Transverse colon (tissue), 4 donors: ENCODE measurements around the gene RBM20. TPM values are rescaled to one million over a fixed set of nuclear protein-coding genes. Genes with fewer than 3 reads are reported as not detected.
"Not testable (repeated sequence)": the region's sequence is repeated elsewhere in the genome, so short reads cannot be mapped to it uniquely, and the experiment has no call there.

Experiments used
- DNase-seq: peaks from one replicate; pipeline ENCODE4 v3.0.0-alpha.2; 2019
- H3K27ac ChIP-seq, 4 donors: fragments of 200-600 bp; sonication (generic); 2 replicates each; pipeline ENCODE4 v1.5.1; 2016 to 2018; ENCODE audit warnings: inconsistent platforms in 4 of 4
- H3K27me3 ChIP-seq: fragments of 200-600 bp; sonication (generic); 2 replicates; pipeline ENCODE4 v1.5.1; 2017; ENCODE audit warnings: inconsistent platforms
- H3K36me3 ChIP-seq, 4 donors: fragments of 200-600 bp; sonication (generic); 2 replicates each; pipeline ENCODE4 v1.5.1; 2017 to 2019; ENCODE audit warnings: inconsistent platforms in 4 of 4
- H3K4me1 ChIP-seq, 4 donors: fragments of 200-600 bp; sonication (generic); 2 replicates each; pipeline ENCODE4 v1.5.1; 2017 to 2020; ENCODE audit warnings: inconsistent platforms in 4 of 4
- H3K4me3 ChIP-seq, 4 donors: fragments of 200-600 bp; sonication (generic); 1 replicate in 1 of 4; 2 replicates in 3 of 4; pipeline versions ENCODE4 v1.5.1 to v1.6.1; 2017 to 2019; ENCODE audit warnings: inconsistent platforms in 4 of 4
- H3K9me3 ChIP-seq, 2 donors: fragments of 200-600 bp; sonication (generic); 2 replicates each; pipeline ENCODE4 v1.5.1; 2017 to 2019; ENCODE audit warnings: inconsistent platforms in 2 of 2
- EP300 ChIP-seq: sonication (generic); formaldehyde crosslinking; IDR thresholded peaks from one replicate; pipeline ENCODE4 v1.6.1; 2017; ENCODE audit warnings: antibody characterized with exemption, low read depth
- POLR2A ChIP-seq: fragments of 450-650 bp; IDR thresholded peaks from one replicate; pipeline ENCODE4 v1.6.1; 2016; ENCODE audit warnings: antibody characterized with exemption, mild to moderate bottlenecking, moderate library complexity
- POLR2AphosphoS5 ChIP-seq, 3 donors: sonication (generic); formaldehyde crosslinking; IDR thresholded peaks; one replicate each; pipeline ENCODE4 v1.6.1; 2016; ENCODE audit warnings: antibody characterized with exemption in 3 of 3
- WGBS, 2 donors: methylation state at CpG; one replicate each; pipeline ENCODE4 v1.1.5; 2018; ENCODE audit warnings: low coverage in 1 of 2; 5-methylcytosine and 5-hydroxymethylcytosine counted together
- in situ Hi-C, 4 donors: fragments of 200-750 bp; cut with MboI; loops; one replicate each; pipeline versions ENCODE4 v1.15.0 to v1.15.1; 2017; ENCODE audit warnings: low sequenced_read_pairs in 3 of 4, low pct_ligation_motif_present in 1 of 4, low pct_unique_long_range_greater_than_20kb in 1 of 4
- intact Hi-C: fragments of 100-400 bp; cut with DNase I; formaldehyde crosslinking; loops from one replicate; pipeline ENCODE4 v1.15.1; 2023; ENCODE audit warnings: low total_unique reads
- total RNA-seq, 4 donors: library from RNA; depleted of rRNA; stranded (reverse); fragments of >200 nt; gene quantifications; one replicate each; pipeline ENCODE4 v1.1.0, GENCODE V29; 2016
- TF ChIP-seq, protein P1 (sequence below), 5 experiments: fragments of 200-600 bp in 3 of 5; fragments of 450-650 bp in 2 of 5; sonication (generic) in 3 of 5; IDR thresholded peaks; 1 replicate in 2 of 5; 2 replicates in 3 of 5; pipeline ENCODE4 v1.5.1; 2016 to 2017; ENCODE audit warnings: antibody characterized with exemption in 5 of 5, inconsistent platforms in 3 of 5, mild to moderate bottlenecking in 2 of 5, moderate library complexity in 1 of 5

RBM20 gene
- total RNA-seq, 4 donors from 2014 or later = 1.2 to 10.5 (median 2.9) TPM

DNA sequence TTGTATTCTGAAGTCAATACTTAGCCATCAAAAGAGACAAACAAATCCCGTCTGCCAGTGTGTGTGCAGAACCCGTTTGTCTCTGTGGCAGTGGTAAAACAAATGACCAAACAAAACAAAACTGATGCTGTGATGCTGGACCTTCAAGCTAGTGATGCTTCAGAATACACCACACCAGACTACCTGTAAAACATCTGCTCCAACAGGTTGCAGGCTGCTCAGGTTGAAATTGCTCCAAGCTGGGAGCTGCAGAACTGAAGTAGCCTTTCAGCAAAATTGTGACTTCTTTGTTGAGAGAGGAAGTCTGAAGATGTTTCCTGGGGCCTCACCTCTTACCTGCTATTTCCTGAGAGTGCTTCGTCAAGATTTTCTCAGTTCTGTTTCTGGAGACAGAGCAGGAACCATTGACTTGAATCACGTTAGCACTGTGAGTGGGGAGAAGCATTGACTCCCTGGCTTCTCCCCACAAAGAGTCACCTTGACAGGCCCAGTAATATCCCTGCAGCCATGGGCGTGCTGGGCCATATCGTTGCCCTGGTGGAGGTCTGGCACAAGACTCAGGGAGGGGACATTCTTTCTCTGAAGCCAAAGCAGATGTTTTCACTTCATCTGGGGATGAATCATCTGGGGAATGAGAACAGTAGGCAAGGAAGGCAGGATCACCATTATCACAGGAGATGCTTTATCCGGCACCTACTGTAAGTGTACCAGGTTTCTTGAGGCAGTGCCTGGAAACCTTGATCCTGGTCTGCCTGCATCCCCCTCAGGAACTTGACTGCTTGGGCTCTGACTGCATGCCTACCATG lies 80.2 kb downstream of the RBM20 start:
- DNase-seq = no peak
- TF ChIP-seq POLR2A (no peak), EP300 (no peak), POLR2AphosphoS5 (IDR thresholded peaks at IDR 0.05) (no peak)
- TF ChIP-seq, protein P1, sequence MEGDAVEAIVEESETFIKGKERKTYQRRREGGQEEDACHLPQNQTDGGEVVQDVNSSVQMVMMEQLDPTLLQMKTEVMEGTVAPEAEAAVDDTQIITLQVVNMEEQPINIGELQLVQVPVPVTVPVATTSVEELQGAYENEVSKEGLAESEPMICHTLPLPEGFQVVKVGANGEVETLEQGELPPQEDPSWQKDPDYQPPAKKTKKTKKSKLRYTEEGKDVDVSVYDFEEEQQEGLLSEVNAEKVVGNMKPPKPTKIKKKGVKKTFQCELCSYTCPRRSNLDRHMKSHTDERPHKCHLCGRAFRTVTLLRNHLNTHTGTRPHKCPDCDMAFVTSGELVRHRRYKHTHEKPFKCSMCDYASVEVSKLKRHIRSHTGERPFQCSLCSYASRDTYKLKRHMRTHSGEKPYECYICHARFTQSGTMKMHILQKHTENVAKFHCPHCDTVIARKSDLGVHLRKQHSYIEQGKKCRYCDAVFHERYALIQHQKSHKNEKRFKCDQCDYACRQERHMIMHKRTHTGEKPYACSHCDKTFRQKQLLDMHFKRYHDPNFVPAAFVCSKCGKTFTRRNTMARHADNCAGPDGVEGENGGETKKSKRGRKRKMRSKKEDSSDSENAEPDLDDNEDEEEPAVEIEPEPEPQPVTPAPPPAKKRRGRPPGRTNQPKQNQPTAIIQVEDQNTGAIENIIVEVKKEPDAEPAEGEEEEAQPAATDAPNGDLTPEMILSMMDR (IDR thresholded peaks at IDR 0.05) = no peak
- Histone ChIP-seq H3K4me3 (no peak overlapping the region), H3K27ac (no peak overlapping the region), H3K4me1 (peaks cover 0 to 5% (median 0%) of the 10 kb centered on the region in 4 donors), H3K36me3 (no peaks in the 10 kb centered on the region), H3K9me3 (no peaks in the 10 kb centered on the region), H3K27me3 (no peaks in the 10 kb centered on the region)
- 50 to 55% methylated on average over 3 to 7 of the region's 7 CpGs for WGBS, 2 donors
- intact Hi-C loops = no loop called here
- in situ Hi-C loops = no loop called here

DNA sequence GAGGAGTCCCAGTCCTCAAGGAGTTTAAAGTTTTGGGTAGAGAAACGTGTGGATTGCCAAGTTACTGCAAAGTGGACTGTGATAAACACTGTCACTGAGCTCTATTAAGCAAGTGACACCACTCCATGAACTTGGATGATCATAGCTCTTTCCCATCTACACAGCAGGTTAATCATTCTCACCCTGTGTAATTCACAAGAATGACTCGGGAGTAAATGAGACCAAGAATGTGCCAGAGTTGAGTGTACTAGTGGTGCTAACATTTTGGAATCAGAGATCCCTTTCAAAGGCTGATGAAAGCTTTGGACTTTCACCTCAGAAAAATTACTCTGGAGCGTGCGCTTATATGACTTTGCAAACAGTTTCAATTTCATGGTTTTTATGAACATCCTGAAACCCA lies 80.8 kb downstream of the RBM20 start:
- TF ChIP-seq, protein P1 (IDR thresholded peaks at IDR 0.05) = no peak
- TF ChIP-seq POLR2A (no peak), POLR2AphosphoS5 (IDR thresholded peaks at IDR 0.05) (no peak), EP300 (no peak)
- no peaks in the 10 kb centered on the region for H3K9me3 ChIP-seq
- intact Hi-C loops = no loop called here
- H3K4me1 ChIP-seq = peaks cover 0 to 5% (median 0%) of the 10 kb centered on the region in 4 donors
- H3K27me3 ChIP-seq = no peaks in the 10 kb centered on the region
- in situ Hi-C loops = loop anchor here in 1 of 4 donors (25.0 kb wide), 1 partner anchor 487 kb away; no protein-coding TSS in a partner anchor
- DNase-seq = no peak
- WGBS, 2 donors = 46 to 63% methylated on average over 3 to 4 of the region's 4 CpGs
- no peaks in the 10 kb centered on the region for H3K36me3 ChIP-seq
- H3K27ac ChIP-seq = no peak overlapping the region
- no peak overlapping the region for H3K4me3 ChIP-seq

GRCh38 chr10:110725801-110726630 lies 81.9 kb downstream of the RBM20 start:
- Histone ChIP-seq H3K4me1 (peaks cover 0 to 5% (median 0%) of the 10 kb centered on the region in 4 donors), H3K4me3 (no peak overlapping the region), H3K27me3 (no peaks in the 10 kb centered on the region), H3K9me3 (no peaks in the 10 kb centered on the region), H3K27ac (no peak overlapping the region), H3K36me3 (no peaks in the 10 kb centered on the region)
- DNase-seq = no peak
- TF ChIP-seq POLR2A (no peak), POLR2AphosphoS5 (IDR thresholded peaks at IDR 0.05) (no peak), EP300 (no peak)
- TF ChIP-seq, protein P1 (IDR thresholded peaks at IDR 0.05) = no peak
- WGBS, 2 donors = 69 to 90% methylated on average over 2 to 10 of the region's 10 CpGs
- in situ Hi-C loops = loop anchor here in 1 of 4 donors (25.0 kb wide), 1 partner anchor 486 kb away; no protein-coding TSS in a partner anchor
- intact Hi-C loops = no loop called here

DNA sequence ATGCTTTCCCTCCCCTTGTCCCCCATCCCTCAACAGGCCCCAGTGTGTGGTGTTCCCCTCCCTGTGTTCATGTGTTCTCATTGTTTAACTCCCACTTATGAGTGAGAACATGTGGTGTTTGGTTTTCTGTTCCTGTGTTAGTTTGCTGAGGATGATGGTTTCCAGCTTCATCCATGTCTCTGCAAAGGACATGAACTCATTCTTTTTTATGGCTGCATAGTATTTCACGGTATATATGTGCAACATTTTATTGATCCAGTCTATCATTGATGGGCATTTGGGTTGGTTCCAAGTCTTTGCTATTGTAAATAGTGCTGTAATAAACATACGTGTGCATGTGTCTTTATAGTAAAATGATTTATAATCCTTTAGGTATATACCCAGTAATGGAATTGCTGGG lies 83.6 kb downstream of the RBM20 start:
- H3K9me3 ChIP-seq, DNase-seq, H3K27ac ChIP-seq, intact Hi-C loops, H3K4me1 ChIP-seq, H3K4me3 ChIP-seq, H3K27me3 ChIP-seq, H3K36me3 ChIP-seq: not testable (repeated sequence)
- WGBS, 2 donors = 66 to 82% methylated on average over 2 of the region's 2 CpGs
- in situ Hi-C loops = loop anchor here in 1 of 4 donors (25.0 kb wide), 1 partner anchor 485 kb away; no protein-coding TSS in a partner anchor
